ENCODE measurements around the gene CYP2E1. TPM values are rescaled to one million over a fixed set of nuclear protein-coding genes. Genes with fewer than 3 reads are reported as not detected.

CYP2E1 gene
- total and polyA plus RNA-seq, 10 of the 15 experiments (the other 5 are each of a cell fraction or from before 2014, with no cell fraction given) = 0.09 to 1.9 (median 0.28) TPM; not detected in 3

DNA sequence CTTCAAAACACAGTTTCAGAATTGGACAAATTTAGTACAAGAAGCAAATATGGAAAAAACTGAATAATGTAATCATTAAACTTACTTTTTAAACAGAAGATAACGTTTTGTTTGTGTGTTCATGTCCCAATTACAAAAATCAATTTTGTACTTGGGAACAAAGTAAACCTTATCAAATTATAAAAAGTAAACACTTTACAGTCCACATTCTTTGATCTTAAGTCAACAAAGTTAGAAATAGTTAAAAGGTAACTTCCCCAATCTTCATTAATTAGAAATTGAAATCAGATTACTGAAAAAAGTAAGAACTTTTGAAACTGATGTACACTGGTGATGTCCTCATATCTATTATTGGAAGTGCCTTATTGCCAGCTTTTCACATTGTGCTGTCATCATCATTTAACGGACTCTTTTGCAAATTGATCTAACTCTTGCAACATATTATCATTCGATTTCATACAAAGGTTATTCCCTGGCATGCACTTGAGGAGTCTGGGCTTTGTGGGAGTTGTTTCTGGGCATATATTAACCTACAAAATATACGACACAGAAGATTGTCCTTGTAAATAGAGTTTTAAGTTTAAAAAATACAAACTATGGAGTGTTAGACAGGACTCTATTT lies 15.1 kb upstream of the CYP2E1 start (continued):
- TF ChIP-seq, protein P1, sequence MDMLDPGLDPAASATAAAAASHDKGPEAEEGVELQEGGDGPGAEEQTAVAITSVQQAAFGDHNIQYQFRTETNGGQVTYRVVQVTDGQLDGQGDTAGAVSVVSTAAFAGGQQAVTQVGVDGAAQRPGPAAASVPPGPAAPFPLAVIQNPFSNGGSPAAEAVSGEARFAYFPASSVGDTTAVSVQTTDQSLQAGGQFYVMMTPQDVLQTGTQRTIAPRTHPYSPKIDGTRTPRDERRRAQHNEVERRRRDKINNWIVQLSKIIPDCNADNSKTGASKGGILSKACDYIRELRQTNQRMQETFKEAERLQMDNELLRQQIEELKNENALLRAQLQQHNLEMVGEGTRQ (IDR thresholded peaks at IDR 0.05; ENCODE audit: borderline replicate concordance, low read depth, low read length) = no peak
- TF ChIP-seq RAD51 (IDR thresholded peaks at IDR 0.05) (no peak), POLR2AphosphoS5 (IDR thresholded peaks at IDR 0.05; ENCODE audit: low read length) (no peak)

DNA sequence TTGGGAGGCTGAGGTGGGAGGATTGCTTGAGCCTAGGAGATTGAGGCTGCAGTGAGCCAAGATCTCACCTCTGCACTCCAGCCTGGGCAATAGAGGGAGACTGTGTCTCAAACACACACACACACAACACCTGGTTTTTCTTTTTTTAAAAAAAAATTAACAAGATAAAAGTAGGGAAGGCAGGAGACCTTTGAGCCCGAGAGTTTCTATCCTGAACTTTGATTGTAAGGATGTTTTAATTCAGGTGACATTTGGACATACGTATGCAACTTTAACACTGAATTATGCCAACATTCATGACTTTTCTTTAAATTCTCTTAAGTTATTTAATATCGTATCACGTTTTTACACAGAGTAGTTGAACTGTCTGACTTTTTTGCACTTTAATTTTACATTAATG lies 11.7 kb upstream of the CYP2E1 start:
- WGBS (ENCODE audit: insufficient coverage, insufficient replicate concordance, low lambda C conversion rate, missing lambda C conversion rate) = 37% methylated on average over 4 of the region's 4 CpGs
- H3K9me3 ChIP-seq (replicated peaks; ENCODE audit: control insufficient read depth, insufficient read depth, low read length) = no peaks in the 10 kb centered on the region; the same call in 2 of the 3 replicates
- POLR2A ChIA-PET = no interaction called here
- in situ Hi-C loops (cut with MboI) = no loop called here
- DNase-seq (ENCODE audit: low read depth, low spot score) (no peak), ATAC-seq (no peak), FAIRE-seq (no peak)
- H3K36me3 ChIP-seq (ENCODE audit: control insufficient read depth in 2 of 2, insufficient read depth in 2 of 2, low read length in 1 of 2) = no peaks in the 10 kb centered on the region
- RAD21 ChIA-PET (ENCODE audit: unreplicated experiment) = no interaction called here
- H3K27me3 ChIP-seq (replicated peaks in 1 of 2; ENCODE audit: control insufficient read depth in 2 of 2, insufficient read depth in 2 of 2, low read length in 1 of 2) = no peaks in the 10 kb centered on the region; a peak in 1 of 4 replicates
- no peak overlapping the region for H3K4me3 ChIP-seq
- H3K79me2 ChIP-seq (ENCODE audit: control insufficient read depth, insufficient read depth, low read length) = no peaks in the 10 kb centered on the region
- H4K20me1 ChIP-seq (ENCODE audit: control insufficient read depth, insufficient read depth) = no peaks in the 10 kb centered on the region
- no peak overlapping the region for H3K9ac ChIP-seq (ENCODE audit: control insufficient read depth, insufficient read depth, low read length)
- no peak overlapping the region for H3K4me2 ChIP-seq (ENCODE audit: control insufficient read depth, insufficient read depth)
- no peak overlapping the region for H3K27ac ChIP-seq (ENCODE audit: control insufficient read depth, insufficient read depth)
- no peaks in the 10 kb centered on the region for H3K4me1 ChIP-seq (ENCODE audit: control insufficient read depth, insufficient read depth, low read length)
- CTCF ChIA-PET = interaction anchor here (1.2 kb wide), 1 partner anchor 12 kb away, joined by 3 read pairs; no protein-coding TSS in a partner anchor
- BruUV-seq (replicated peaks) = no TSS peak
- H2AFZ ChIP-seq (ENCODE audit: control insufficient read depth, low read depth, low read length) = no peak overlapping the region
- SMC1A ChIA-PET (ENCODE audit: uncharacterized antibody, unreplicated experiment) = no interaction called here
- intact Hi-C loops (cut with micrococcal nuclease; ENCODE audit: unreplicated experiment) = no loop called here
- TF ChIP-seq REST (IDR thresholded peaks at IDR 0.05; ENCODE audit: low read depth, low read length) (no peak), SREBF1 (IDR thresholded peaks at IDR 0.05; ENCODE audit: low read length) (no peak), ZBTB40 (IDR thresholded peaks at IDR 0.05; ENCODE audit: borderline replicate concordance) (no peak), MTA3 (IDR thresholded peaks at IDR 0.05; ENCODE audit: borderline replicate concordance, low read length) (no peak), KLF5 (IDR thresholded peaks at IDR 0.05; ENCODE audit: partially characterized antibody) (no peak), SMAD5 (IDR thresholded peaks at IDR 0.05; ENCODE audit: low read depth) (no peak), POLR2AphosphoS5 (IDR thresholded peaks at IDR 0.05; ENCODE audit: low read length) (no peak), HDAC2 (IDR thresholded peaks at IDR 0.05) (no peak), NBN (IDR thresholded peaks at IDR 0.05) (no peak), NFYA (IDR thresholded peaks at IDR 0.05; ENCODE audit: borderline replicate concordance, low read depth, low read length) (no peak), DPF2 (IDR thresholded peaks at IDR 0.05) (no peak)
- TF ChIP-seq, protein P2, sequence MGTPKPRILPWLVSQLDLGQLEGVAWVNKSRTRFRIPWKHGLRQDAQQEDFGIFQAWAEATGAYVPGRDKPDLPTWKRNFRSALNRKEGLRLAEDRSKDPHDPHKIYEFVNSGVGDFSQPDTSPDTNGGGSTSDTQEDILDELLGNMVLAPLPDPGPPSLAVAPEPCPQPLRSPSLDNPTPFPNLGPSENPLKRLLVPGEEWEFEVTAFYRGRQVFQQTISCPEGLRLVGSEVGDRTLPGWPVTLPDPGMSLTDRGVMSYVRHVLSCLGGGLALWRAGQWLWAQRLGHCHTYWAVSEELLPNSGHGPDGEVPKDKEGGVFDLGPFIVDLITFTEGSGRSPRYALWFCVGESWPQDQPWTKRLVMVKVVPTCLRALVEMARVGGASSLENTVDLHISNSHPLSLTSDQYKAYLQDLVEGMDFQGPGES (IDR thresholded peaks at IDR 0.05) = no peak

Data from GM12878 (cell line).